ENCODE results near the gene DEUP1. TPM values are rescaled to one million over a fixed set of nuclear protein-coding genes. Genes with fewer than 3 reads are reported as not detected.

The DEUP1 gene
- polyA plus RNA-seq, 3 donors: not detected

GRCh38 chr11:93370260-93370659 is 39.7 kb downstream of the DEUP1 start:
- H3K27ac Mint-ChIP-seq: no peak overlapping the region

GRCh38 chr11:93389737-93390136 is 59.2 kb downstream of the DEUP1 start:
- DNase-seq: no peak
- Histone ChIP-seq H4K20me1 (ENCODE audit: insufficient read depth, low read length) (no peaks in the 10 kb centered on the region), H3K27ac (ENCODE audit: low read depth in 1 of 2, low read length in 2 of 2) (no peak overlapping the region), H3K79me2 (ENCODE audit: insufficient read depth, low read length) (no peaks in the 10 kb centered on the region), H3K9ac (ENCODE audit: insufficient read depth, low read length, poor library complexity, severe bottlenecking) (no peak overlapping the region), H3K4me1 (ENCODE audit: control insufficient read depth in 1 of 2, insufficient read depth in 2 of 2, low read length in 2 of 2) (no peaks in the 10 kb centered on the region), H3K9me3 (replicated peaks in 1 of 2; ENCODE audit: control insufficient read depth in 1 of 2, insufficient read depth in 1 of 2, low read length in 2 of 2) (no peaks in the 10 kb centered on the region), H3K27me3 (ENCODE audit: control insufficient read depth in 2 of 2, insufficient read depth in 2 of 2, low read length in 2 of 2) (no peaks in the 10 kb centered on the region), H3K4me3 (replicated peaks in 1 of 3; ENCODE audit: low read depth in 2 of 3, low read length in 3 of 3) (no peak overlapping the region), H2AFZ (ENCODE audit: insufficient read depth, low read depth, low read length, poor library complexity, severe bottlenecking) (no peak overlapping the region), H3K36me3 (replicated peaks in 1 of 2; ENCODE audit: control insufficient read depth in 1 of 2, insufficient read depth in 2 of 2, low read length in 2 of 2) (no peaks in the 10 kb centered on the region), H3K4me2 (replicated peaks; ENCODE audit: extremely low read depth, low read length, poor library complexity, severe bottlenecking) (no peak overlapping the region)
- Mint-ChIP-seq H3K36me3 (no peaks in the 10 kb centered on the region), H3K27ac (no peak overlapping the region), H3K4me3 (no peak overlapping the region), H3K4me1 (no peaks in the 10 kb centered on the region), H3K27me3 (ENCODE audit: low read depth in 3 of 3) (peaks cover 0 to 3% (median 3%) of the 10 kb centered on the region in 3 donors), H3K9me3 (no peaks in the 10 kb centered on the region)
- TF ChIP-seq CTCF (IDR thresholded peaks at IDR 0.05): no peak
- intact Hi-C loops (cut with micrococcal nuclease): no loop called here

More at GRCh38 chr11:93370260-93370659, 39.7 kb downstream of the DEUP1 start:
- no peaks in the 10 kb centered on the region for H3K4me1 Mint-ChIP-seq
- no peak for DNase-seq
- 83% methylated on average over 1 of the region's 2 CpGs for WGBS (ENCODE audit: insufficient coverage)
- intact Hi-C loops (cut with micrococcal nuclease): no loop called here
- Histone ChIP-seq H3K27ac (ENCODE audit: low read depth in 1 of 2, low read length in 2 of 2) (no peak overlapping the region), H2AFZ (ENCODE audit: insufficient read depth, low read depth, low read length, poor library complexity, severe bottlenecking) (no peak overlapping the region), H3K4me2 (replicated peaks; ENCODE audit: extremely low read depth, low read length, poor library complexity, severe bottlenecking) (no peak overlapping the region), H3K27me3 (ENCODE audit: control insufficient read depth in 2 of 2, insufficient read depth in 2 of 2, low read length in 2 of 2) (no peaks in the 10 kb centered on the region), H3K9ac (ENCODE audit: insufficient read depth, low read length, poor library complexity, severe bottlenecking) (no peak overlapping the region), H4K20me1 (ENCODE audit: insufficient read depth, low read length) (no peaks in the 10 kb centered on the region), H3K4me3 (replicated peaks in 1 of 3; ENCODE audit: low read depth in 2 of 3, low read length in 3 of 3) (no peak overlapping the region), H3K4me1 (ENCODE audit: control insufficient read depth in 1 of 2, insufficient read depth in 2 of 2, low read length in 2 of 2) (no peaks in the 10 kb centered on the region), H3K79me2 (ENCODE audit: insufficient read depth, low read length) (no peaks in the 10 kb centered on the region), H3K9me3 (replicated peaks in 1 of 2; ENCODE audit: control insufficient read depth in 1 of 2, insufficient read depth in 1 of 2, low read length in 2 of 2) (peaks cover 4% of the 10 kb centered on the region in 2 donors), H3K36me3 (replicated peaks in 1 of 2; ENCODE audit: control insufficient read depth in 1 of 2, insufficient read depth in 2 of 2, low read length in 2 of 2) (no peaks in the 10 kb centered on the region)
- H3K4me3 Mint-ChIP-seq: no peak overlapping the region
- no peak for TF ChIP-seq CTCF (IDR thresholded peaks at IDR 0.05)
- H3K27me3 Mint-ChIP-seq (ENCODE audit: low read depth in 3 of 3): no peaks in the 10 kb centered on the region
- H3K36me3 Mint-ChIP-seq: no peaks in the 10 kb centered on the region
- H3K9me3 Mint-ChIP-seq: peaks cover 3 to 16% (median 7%) of the 10 kb centered on the region in 7 donors
